Epidermal melanocyte (primary cell): ENCODE measurements around the gene MFSD2A.
"Not testable (repeated sequence)": the region's sequence is repeated elsewhere in the genome, so short reads cannot be mapped to it uniquely, and the experiment has no call there.

Source experiments
- DNase-seq: peaks from one replicate; pipeline ENCODE4 v3.0.0; 2011; ENCODE audit warnings: low spot score; ENCODE audit not compliant: insufficient read length

Gene MFSD2A

DNA sequence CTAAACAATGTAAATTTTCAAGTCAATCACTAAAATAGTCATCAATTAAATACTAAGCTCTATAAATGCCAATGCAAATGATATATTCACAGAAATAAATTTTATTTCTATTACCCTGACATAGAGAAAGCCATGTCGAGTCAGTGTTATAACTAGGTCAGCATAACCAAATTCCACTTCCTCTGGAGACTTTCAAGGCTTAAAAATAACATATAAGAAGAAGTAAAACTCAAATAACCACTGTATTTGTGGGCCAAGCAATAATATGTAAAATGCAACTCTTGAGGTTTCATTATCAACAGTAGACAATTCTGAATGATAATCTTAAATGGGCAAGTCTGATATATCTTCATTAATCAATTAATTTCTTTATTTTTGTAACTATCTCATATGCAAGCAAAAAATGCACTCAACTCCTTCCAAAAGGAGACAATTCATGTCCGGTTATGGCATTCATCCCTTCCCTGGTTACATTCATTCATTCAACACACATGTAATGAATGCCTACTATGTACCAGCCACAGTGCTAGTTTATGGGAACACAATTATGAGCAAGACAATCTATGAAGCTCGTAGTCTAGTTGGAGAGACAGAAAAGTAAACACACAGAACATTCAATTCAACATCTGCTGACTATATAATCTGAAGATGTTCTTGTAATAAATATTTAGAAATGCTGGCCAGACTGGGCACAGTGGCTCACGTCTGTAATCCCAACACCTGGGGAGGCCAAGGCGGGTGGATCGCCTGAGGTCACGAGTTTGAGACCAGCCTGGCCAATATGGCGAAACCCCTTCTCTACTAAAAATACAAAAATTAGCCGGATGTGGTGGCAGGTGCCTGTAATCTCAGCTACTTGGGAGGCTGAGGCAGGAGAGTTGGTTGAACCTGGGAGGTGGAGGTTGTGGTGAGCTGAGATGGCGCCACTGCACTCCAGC is 48.5 kb downstream of the MFSD2A start:
- DNase-seq = no peak

DNA sequence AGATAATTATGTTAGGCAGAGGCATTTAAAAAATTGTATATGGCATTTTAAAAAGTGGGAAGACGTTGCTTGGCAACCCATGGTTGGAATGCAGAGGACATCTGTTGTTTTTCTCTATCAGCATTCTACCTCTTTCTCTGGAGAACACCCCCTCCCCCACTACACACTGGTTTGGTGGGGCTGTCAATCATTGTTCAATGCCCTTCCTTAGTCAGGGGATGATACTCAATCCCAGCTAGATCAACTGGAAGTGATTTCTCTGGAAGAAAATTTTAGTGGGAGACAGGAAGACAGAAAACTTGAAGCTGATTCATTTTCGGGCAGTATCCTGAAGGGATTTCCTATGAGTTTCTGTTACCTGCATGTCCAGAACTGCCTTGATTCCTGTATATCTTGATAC is 49.9 kb downstream of the MFSD2A start:
- DNase-seq = no peak

GRCh38 chr1:40007481-40008034 is 52.6 kb downstream of the MFSD2A start:
- not testable (repeated sequence) for DNase-seq

DNA sequence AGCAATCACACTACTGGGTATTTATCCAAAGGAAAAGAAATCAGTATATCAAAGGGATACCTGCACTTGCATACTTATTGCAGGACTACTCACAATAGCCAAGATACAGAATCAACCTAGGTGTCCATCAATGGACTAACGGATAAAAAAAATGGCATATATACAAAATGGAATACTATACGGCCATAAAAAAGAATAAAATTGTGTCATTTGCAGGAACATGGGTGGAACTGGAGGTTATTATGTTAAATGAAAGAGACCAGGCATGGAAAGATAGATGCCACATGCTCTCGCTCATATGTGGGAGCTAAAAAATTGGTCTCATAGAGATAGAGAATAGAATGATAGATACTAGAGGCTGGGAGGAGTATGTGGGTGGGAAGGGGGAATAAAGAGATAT is 56.3 kb downstream of the MFSD2A start:
- no peak for DNase-seq

DNA sequence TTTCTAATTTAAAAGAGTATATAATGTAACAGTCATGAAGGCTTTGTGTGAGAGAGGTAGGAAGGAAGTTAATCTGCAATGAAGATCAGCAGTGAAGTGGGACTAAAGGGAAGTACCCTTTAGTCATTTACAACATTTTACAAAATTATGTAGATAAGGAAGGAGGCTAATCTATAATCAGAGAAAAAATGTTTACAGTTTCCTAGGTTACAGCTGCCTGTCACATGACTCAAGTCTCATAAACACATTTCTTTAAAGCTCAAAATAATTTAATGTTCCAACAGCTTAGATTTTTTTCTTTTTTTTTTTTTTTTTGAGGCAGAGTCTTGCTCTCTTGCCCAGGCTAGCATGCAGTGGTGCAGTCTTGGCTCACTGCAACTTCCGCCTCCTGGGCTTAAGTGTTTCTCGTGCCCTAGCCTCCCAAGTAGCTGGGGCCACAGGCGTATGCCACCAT is 59.3 kb downstream of the MFSD2A start:
- no peak for DNase-seq

- DNase-seq = no peak
Measured at GRCh38 chr1:40014812-40015594, 60.1 kb downstream of the MFSD2A start.

- DNase-seq = no peak
Measured at GRCh38 chr1:40017951-40018575, 63.1 kb downstream of the MFSD2A start.
